Ovary (tissue), 9 donors: ENCODE measurements around the gene GUCA1A. TPM values are rescaled to one million over a fixed set of nuclear protein-coding genes. Genes with fewer than 3 reads are reported as not detected.
A peak's percentile ranks its signal among the peaks of the same experiment; 100 is the strongest.
"Not testable (repeated sequence)": the region's sequence is repeated elsewhere in the genome, so short reads cannot be mapped to it uniquely, and the experiment has no call there.

Experiments used
- DNase-seq, 5 donors: peaks; one replicate each; pipeline ENCODE4 v3.0.0-alpha.2; 2019 to 2020
- H3K27ac ChIP-seq, 2 donors: fragments of 200-600 bp; one replicate each; pipeline versions ENCODE4 v1.5.1 to v1.8.0; 2019 to 2022
- H3K27me3 ChIP-seq: fragments of 200-600 bp; one replicate; pipeline ENCODE4 v1.8.0; 2022
- H3K36me3 ChIP-seq: fragments of 200-600 bp; sonication (generic); one replicate; pipeline ENCODE4 v1.5.1; 2019
- H3K4me1 ChIP-seq: one replicate; pipeline ENCODE4 v1.8.1; 2013; ENCODE audit warnings: mild to moderate bottlenecking, moderate library complexity; ENCODE audit not compliant: insufficient read depth
- H3K4me3 ChIP-seq: fragments of 200-600 bp; sonication (generic); one replicate; pipeline ENCODE4 v1.5.1; 2017
- H3K9me3 ChIP-seq, 2 donors: fragments of 200-600 bp in 1 of 2; sonication (generic) in 1 of 2; one replicate each; pipeline versions ENCODE4 v1.5.1 to v1.8.1; 2013 to 2019; ENCODE audit warnings: mild to moderate bottlenecking in 1 of 2, moderate library complexity in 1 of 2
- CTCF ChIP-seq, 3 donors: fragments of 450-650 bp in 2 of 3; fragments of 200-600 bp in 1 of 3; IDR thresholded peaks; one replicate each; pipeline versions ENCODE4 v1.5.1 to v1.8.0; 2016 to 2022; ENCODE audit warnings: antibody characterized with exemption in 3 of 3, mild to moderate bottlenecking in 1 of 3
- EP300 ChIP-seq: sonication (generic); formaldehyde crosslinking; IDR thresholded peaks from one replicate; pipeline ENCODE4 v1.6.1; 2017; ENCODE audit warnings: antibody characterized with exemption
- POLR2A ChIP-seq: fragments of 450-650 bp; IDR thresholded peaks from one replicate; pipeline ENCODE4 v1.6.1; 2017; ENCODE audit warnings: antibody characterized with exemption, mild to moderate bottlenecking, moderate library complexity
- WGBS, 3 donors: extraction: QIAGEN DNeasy Blood & Tissue Kit in 1 of 3; methylation state at CpG; one replicate each; pipeline versions ENCODE4 v1.1.5 to v1.1.7; 2013 to 2017; 5-methylcytosine and 5-hydroxymethylcytosine counted together
- intact Hi-C, 4 donors: fragments of 100-400 bp; cut with DNase I; formaldehyde crosslinking; loops; one replicate each; pipeline versions ENCODE4 v1.11.0 to v1.15.1; 2022 to 2023
- polyA plus RNA-seq, 2 donors: library from polyadenylated mRNA; stranded (reverse); fragments of 200-250 nt in 1 of 2; fragments of 350-450 nt in 1 of 2; fragmentation: Illumina TruSeq in 1 of 2; extraction: RNeasy Lipid Tissue Mini Kit (QIAGEN cat#74804) in 1 of 2; gene quantifications; one replicate each; pipeline ENCODE4 v1.2.3, GENCODE V29; 2013 to 2014
- total RNA-seq, 7 donors: library from RNA; depleted of rRNA in 2 of 7; stranded (reverse); fragments of >200 nt in 2 of 7; fragmentation: NEBNext Ultra II Directional in 3 of 7; extraction: Animal tissue kit (Norgen Biotek cat#: 25700) in 3 of 7; gene quantifications; one replicate each; pipeline versions ENCODE4 v1.1.0 to v1.2.4, GENCODE V29; 2016 to 2023
- donor health status: DM: no; HTN: no; CAD: no; lungs with moderate emphysema.
- donor health status: DM: no; HTN: no; CAD: no.
- donor health status: Bipolar disorder and iron deficiency.
- donor health status: DM: yes; HTN: yes; CAD: no.
- donor health status: DM: no; HTN: no; CAD: no.
- donor health status: DM: yes; HTN: yes; CAD: no.

Gene GUCA1A
- total and polyA plus RNA-seq, 9 donors, result 0.06 TPM; not detected in 8

- no peaks in the 10 kb centered on the region for H3K27me3 ChIP-seq
- intact Hi-C loops, result loop anchor here in 3 of 4 donors (5.0 to 10.0 kb wide), 2 partner anchors 90 to 93 kb away; no protein-coding TSS in a partner anchor
- no peaks in the 10 kb centered on the region for H3K4me1 ChIP-seq
These were observed 8.1 kb upstream of the GUCA1A start for GRCh38 chr6:42165016-42165415.

GRCh38 chr6:42166444-42167141 is 6.6 kb upstream of the GUCA1A start:
- no peaks in the 10 kb centered on the region for H3K36me3 ChIP-seq
- H3K4me3 ChIP-seq, result no peak overlapping the region
- intact Hi-C loops, result loop anchor here in 3 of 4 donors (5.0 to 10.0 kb wide), 2 partner anchors 92 to 94 kb away; no protein-coding TSS in a partner anchor
- no peak overlapping the region for H3K27ac ChIP-seq
- peak; percentile 37 to 71 (median 59) for DNase-seq
- WGBS, 3 donors, result 8 to 13% (median 10%) methylated on average over 8 of the region's 8 CpGs
- H3K4me1 ChIP-seq, result no peaks in the 10 kb centered on the region
- no peaks in the 10 kb centered on the region for H3K9me3 ChIP-seq
- TF ChIP-seq CTCF (IDR thresholded peaks at IDR 0.05), result peak; percentile 46 to 78 (median 66)
- TF ChIP-seq EP300, result no peak
- no peaks in the 10 kb centered on the region for H3K27me3 ChIP-seq

More at GRCh38 chr6:42165016-42165415, 8.1 kb upstream of the GUCA1A start:
- DNase-seq, result no peak
- WGBS, 3 donors, result 77 to 84% (median 80%) methylated on average over 9 of the region's 9 CpGs
- no peak overlapping the region for H3K4me3 ChIP-seq
- TF ChIP-seq CTCF (IDR thresholded peaks at IDR 0.05) (no peak), POLR2A (no peak), EP300 (no peak)
- H3K36me3 ChIP-seq, result no peaks in the 10 kb centered on the region
- no peaks in the 10 kb centered on the region for H3K9me3 ChIP-seq
- no peak overlapping the region for H3K27ac ChIP-seq

- H3K4me3 ChIP-seq, result no peak overlapping the region
- no peak for DNase-seq
- H3K9me3 ChIP-seq, result no peaks in the 10 kb centered on the region
- intact Hi-C loops, result loop anchor here in 3 of 4 donors (5.0 to 10.0 kb wide), 2 partner anchors 94 to 96 kb away; no protein-coding TSS in a partner anchor
- WGBS, 3 donors, result 73 to 80% (median 76%) methylated on average over 6 of the region's 6 CpGs
- no peaks in the 10 kb centered on the region for H3K36me3 ChIP-seq
- TF ChIP-seq EP300 (no peak), CTCF (IDR thresholded peaks at IDR 0.05) (no peak), POLR2A (no peak)
- H3K4me1 ChIP-seq, result no peaks in the 10 kb centered on the region
- H3K27me3 ChIP-seq, result no peaks in the 10 kb centered on the region
- no peak overlapping the region for H3K27ac ChIP-seq
These were observed 4.5 kb upstream of the GUCA1A start for GRCh38 chr6:42168650-42169049.

GRCh38 chr6:42169780-42170179 is 3.4 kb upstream of the GUCA1A start:
- not testable (repeated sequence) for H3K9me3 ChIP-seq, H3K36me3 ChIP-seq, DNase-seq, H3K27me3 ChIP-seq, H3K4me1 ChIP-seq, H3K27ac ChIP-seq, H3K4me3 ChIP-seq
- 46 to 50% (median 48%) methylated on average over 2 of the region's 2 CpGs for WGBS, 3 donors
- intact Hi-C loops, result loop anchor here in 3 of 4 donors (5.0 to 10.0 kb wide), 2 partner anchors 95 to 97 kb away; no protein-coding TSS in a partner anchor
